Gastroesophageal sphincter (tissue), 3 donors: Measurements from ENCODE around the gene KDM6A.

ENCODE experiments used
- CTCF ChIP-seq, 4 experiments: fragments of 200-600 bp in 2 of 4; fragments of 450-650 bp in 2 of 4; sonication (generic) in 1 of 4; IDR thresholded peaks; one replicate each; pipeline ENCODE4 v1.5.1; 2017 to 2019; ENCODE audit warnings: antibody characterized with exemption in 4 of 4, mild to moderate bottlenecking in 2 of 4, moderate library complexity in 2 of 4
- EP300 ChIP-seq: sonication (generic); formaldehyde crosslinking; IDR thresholded peaks from one replicate; pipeline ENCODE4 v1.6.1; 2017; ENCODE audit warnings: antibody characterized with exemption, mild to moderate bottlenecking
- POLR2A ChIP-seq, 2 donors: fragments of 450-650 bp; IDR thresholded peaks; one replicate each; pipeline ENCODE4 v1.6.1; 2017; ENCODE audit warnings: antibody characterized with exemption in 2 of 2, mild to moderate bottlenecking in 2 of 2, moderate library complexity in 1 of 2
- POLR2AphosphoS5 ChIP-seq: sonication (generic); formaldehyde crosslinking; IDR thresholded peaks from one replicate; pipeline ENCODE4 v1.6.1; 2017; ENCODE audit warnings: antibody characterized with exemption

- TF ChIP-seq CTCF (IDR thresholded peaks at IDR 0.05) = no peak
- TF ChIP-seq POLR2A (IDR thresholded peaks at IDR 0.05) = no peak
- no peak for TF ChIP-seq EP300
- no peak for TF ChIP-seq POLR2AphosphoS5
Observed at GRCh38 chrX:44876086-44876485, 3.1 kb downstream of the KDM6A start.
